GM12891 (cell line): ENCODE measurements around the gene DSP.

Source experiments
- DNase-seq: peaks from one replicate; pipeline ENCODE4 v3.0.0; 2011; ENCODE audit warnings: low spot score; ENCODE audit not compliant: insufficient read length
- FAIRE-seq: peaks from 2 replicates; lab custom pipeline; 2011; peaks lifted over from hg19 to GRCh38; lab: Jason Lieb, UNC
- PAX5 ChIP-seq: IDR thresholded peaks from 2 replicates; pipeline ENCODE4 v1.6.1; 2011; ENCODE audit warnings: low read length, moderate library complexity, mild to moderate bottlenecking; ENCODE audit not compliant: insufficient read depth, severe bottlenecking
- POLR2A ChIP-seq: IDR thresholded peaks from 2 replicates; pipeline ENCODE4 v1.6.1; 2011; ENCODE audit warnings: low read depth, low read length, control low read depth
- POLR2AphosphoS5 ChIP-seq: IDR thresholded peaks from 2 replicates; pipeline ENCODE4 v1.6.1; 2011; ENCODE audit warnings: low read depth, low read length, control low read depth
- POU2F2 ChIP-seq: IDR thresholded peaks from 2 replicates; pipeline ENCODE4 v1.6.1; 2011; ENCODE audit warnings: low read depth, mild to moderate bottlenecking, control low read depth, low read length, moderate library complexity
- SPI1 ChIP-seq: IDR thresholded peaks from 2 replicates; pipeline ENCODE4 v1.6.1; 2011; ENCODE audit warnings: low read depth, low read length, control low read depth
- TAF1 ChIP-seq: IDR thresholded peaks from 2 replicates; pipeline ENCODE4 v1.6.1; 2011; ENCODE audit warnings: low read depth, low read length, control low read depth

The DSP gene

DNA sequence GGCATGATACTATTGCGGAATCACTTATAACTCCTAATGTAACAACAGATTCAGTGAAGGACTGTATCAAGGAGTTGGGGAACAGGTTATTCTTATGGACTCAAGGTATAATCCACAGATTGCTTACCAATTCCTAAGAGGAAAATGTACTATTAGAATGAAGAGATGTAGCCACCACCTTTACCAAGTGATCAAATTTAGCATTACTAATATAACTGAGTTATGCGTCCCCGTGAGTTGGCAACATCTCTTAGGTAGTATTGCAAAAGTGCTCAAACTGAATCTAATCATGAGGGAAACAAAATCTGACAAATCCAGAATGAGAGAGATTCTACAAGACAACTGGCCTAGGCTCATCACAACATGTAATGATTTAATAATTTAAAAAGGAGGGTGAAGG is 47.8 kb downstream of the DSP start:
- no peak for TF ChIP-seq PAX5
- no peak for TF ChIP-seq POLR2A
- no peak for TF ChIP-seq POLR2AphosphoS5
- TF ChIP-seq TAF1, result no peak
- TF ChIP-seq POU2F2, result no peak
- no peak for TF ChIP-seq SPI1
- FAIRE-seq (no peak), DNase-seq (no peak)

DNA sequence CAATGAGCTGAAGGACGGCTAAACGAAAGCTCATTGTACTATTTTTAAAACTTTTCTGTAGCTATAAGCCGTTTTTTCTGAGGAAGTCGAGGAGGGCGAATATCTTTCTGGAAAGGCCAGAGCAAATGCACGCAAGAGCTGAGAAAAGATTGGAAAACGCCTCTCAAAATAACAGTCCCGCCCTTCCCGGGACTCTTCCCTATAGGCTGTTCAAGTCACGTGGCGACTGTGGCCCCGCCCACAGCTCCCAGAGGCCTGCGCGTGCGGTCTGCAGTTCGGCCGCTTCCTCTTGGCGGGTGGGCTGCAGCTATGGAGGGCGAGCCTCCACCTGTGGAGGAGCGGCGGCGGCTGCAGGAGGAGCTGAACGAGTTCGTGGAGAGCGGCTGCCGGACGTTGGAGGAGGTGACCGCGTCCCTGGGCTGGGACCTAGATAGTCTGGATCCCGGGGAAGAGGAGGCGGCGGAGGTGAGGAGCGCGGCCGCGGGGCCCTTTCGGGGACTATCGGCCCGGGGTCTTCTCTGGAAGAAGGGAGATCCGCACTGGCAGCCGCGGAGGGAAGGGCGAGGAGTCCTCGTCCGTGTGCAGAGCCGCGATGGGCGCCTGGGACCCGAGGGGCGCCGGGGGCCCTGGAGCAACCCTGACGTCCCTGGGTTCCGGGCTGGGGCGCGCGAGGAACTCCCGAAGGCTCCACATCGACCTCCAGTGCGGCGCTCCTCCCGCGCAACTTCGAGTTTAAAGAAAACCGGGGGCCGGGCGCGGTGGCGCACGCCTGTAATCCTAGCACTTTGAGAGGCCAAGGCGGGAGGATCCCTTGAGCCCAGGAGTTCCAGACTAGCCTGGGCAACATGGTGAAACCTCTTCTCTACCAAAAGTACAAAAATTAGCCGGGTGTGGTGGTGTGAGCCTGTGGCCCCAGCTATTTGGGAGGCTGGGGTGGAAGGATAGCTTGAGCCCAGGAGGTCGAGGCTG is 48.8 kb downstream of the DSP start, which contains the start of gene SNRNP48:
Gene SNRNP48 (plus strand): TSS at position 250 of the 969 bp plus-strand sequence. CDS start 60 bp downstream, at position 310.
- DNase-seq, result peak; percentile 82
- TF ChIP-seq POLR2A (peak; percentile 83), TAF1 (peak; percentile 69; the same call in 1 of the 2 replicates), SPI1 (peak; percentile 55), POU2F2 (no peak), POLR2AphosphoS5 (peak; percentile 70)
- FAIRE-seq, result peak; percentile 94

- DNase-seq (no peak), FAIRE-seq (no peak)
- no peak for TF ChIP-seq TAF1
- no peak for TF ChIP-seq SPI1
- no peak for TF ChIP-seq PAX5
- TF ChIP-seq POLR2A, result no peak
- TF ChIP-seq POLR2AphosphoS5, result no peak
- TF ChIP-seq POU2F2, result no peak
Observed at GRCh38 chr6:7590918-7591302, 49.4 kb downstream of the DSP start.

- DNase-seq (no peak), FAIRE-seq (peak; percentile 66)
- TF ChIP-seq PAX5 (no peak), POLR2AphosphoS5 (no peak), POU2F2 (no peak), TAF1 (no peak), POLR2A (no peak), SPI1 (no peak)
Observed at GRCh38 chr6:7591770-7592169, 50.3 kb downstream of the DSP start.

- DNase-seq, result no peak
- FAIRE-seq, result no peak
Observed at GRCh38 chr6:7593229-7593628, 51.8 kb downstream of the DSP start.

DNA sequence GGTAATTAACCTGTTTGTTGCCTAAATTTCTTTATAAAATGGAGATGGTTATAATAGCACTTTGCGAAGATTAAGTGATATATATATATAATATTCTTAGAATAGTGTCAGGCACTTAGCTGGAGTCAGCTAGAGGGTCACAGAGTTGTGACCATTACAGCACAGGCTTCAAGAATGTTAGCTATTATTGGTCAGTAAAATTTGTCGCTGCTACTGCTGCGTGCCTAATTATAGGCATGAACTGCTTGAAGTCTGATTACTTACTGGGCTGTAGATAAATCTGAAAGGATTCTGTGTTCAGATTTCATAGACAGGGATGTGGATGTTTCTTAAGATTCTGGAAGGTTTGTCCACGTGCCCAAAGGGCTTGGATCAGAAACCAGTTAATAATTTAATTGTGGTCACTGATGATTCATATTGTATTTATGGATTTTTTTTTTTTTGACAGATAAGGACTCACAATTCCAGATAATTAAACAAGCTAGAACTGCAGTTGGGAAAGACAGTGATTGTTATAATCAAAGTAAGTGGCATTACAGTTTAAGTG is 53.2 kb downstream of the DSP start:
- no peak for DNase-seq
- no peak for FAIRE-seq
- no peak for TF ChIP-seq SPI1
- TF ChIP-seq PAX5, result no peak
- TF ChIP-seq POU2F2, result no peak
- TF ChIP-seq TAF1, result no peak
- TF ChIP-seq POLR2AphosphoS5, result no peak
- TF ChIP-seq POLR2A, result no peak

More at GRCh38 chr6:7593229-7593628, 51.8 kb downstream of the DSP start:
- TF ChIP-seq SPI1 (no peak), POLR2AphosphoS5 (no peak), POLR2A (no peak), TAF1 (no peak), POU2F2 (no peak), PAX5 (no peak)

DNA sequence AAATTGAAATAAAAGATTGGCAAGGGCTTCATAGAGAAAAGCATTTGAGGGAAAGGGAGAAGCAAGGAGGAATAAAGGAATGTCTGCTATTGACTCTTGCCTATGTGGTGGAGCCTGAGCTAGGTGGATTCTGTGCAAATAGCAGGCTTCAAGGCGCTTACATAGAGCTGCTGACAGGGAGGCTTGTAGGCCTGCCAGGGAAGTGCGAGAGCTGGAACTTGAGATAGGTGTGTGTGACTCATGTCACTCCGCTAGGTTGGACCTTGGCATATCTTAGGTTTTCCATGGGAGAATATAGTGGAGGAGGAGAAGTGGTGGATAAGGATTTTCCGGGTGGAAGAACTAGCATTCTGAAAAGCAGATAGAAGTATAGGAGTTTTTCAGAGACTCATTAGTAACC is 62.5 kb downstream of the DSP start:
- FAIRE-seq, result no peak
- TF ChIP-seq SPI1 (no peak), POU2F2 (no peak), TAF1 (no peak), POLR2AphosphoS5 (no peak), POLR2A (no peak), PAX5 (no peak)
- DNase-seq, result no peak

DNA sequence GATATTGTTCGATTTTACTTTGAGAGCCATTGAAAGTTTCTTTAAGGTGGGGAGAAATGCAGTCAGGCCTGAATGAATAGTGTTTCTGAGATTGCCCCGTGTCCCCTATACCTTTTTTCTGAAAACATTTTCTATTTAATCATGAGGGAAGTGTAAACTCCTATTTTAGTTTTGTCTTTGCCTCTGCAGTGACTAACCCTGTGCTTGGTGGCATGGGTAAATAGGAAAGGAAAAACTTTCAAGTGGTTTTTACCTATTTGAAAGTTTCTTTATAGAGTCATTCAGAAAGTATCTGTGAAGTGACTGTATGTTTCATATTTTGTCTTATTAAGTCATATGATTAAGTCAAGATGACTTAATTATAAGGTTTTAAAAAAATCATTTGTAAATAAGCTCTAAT is 63.0 kb downstream of the DSP start:
- FAIRE-seq (no peak), DNase-seq (no peak)
- TF ChIP-seq SPI1, result no peak
- no peak for TF ChIP-seq PAX5
- no peak for TF ChIP-seq POU2F2
- no peak for TF ChIP-seq TAF1
- no peak for TF ChIP-seq POLR2A
- TF ChIP-seq POLR2AphosphoS5, result no peak

DNA sequence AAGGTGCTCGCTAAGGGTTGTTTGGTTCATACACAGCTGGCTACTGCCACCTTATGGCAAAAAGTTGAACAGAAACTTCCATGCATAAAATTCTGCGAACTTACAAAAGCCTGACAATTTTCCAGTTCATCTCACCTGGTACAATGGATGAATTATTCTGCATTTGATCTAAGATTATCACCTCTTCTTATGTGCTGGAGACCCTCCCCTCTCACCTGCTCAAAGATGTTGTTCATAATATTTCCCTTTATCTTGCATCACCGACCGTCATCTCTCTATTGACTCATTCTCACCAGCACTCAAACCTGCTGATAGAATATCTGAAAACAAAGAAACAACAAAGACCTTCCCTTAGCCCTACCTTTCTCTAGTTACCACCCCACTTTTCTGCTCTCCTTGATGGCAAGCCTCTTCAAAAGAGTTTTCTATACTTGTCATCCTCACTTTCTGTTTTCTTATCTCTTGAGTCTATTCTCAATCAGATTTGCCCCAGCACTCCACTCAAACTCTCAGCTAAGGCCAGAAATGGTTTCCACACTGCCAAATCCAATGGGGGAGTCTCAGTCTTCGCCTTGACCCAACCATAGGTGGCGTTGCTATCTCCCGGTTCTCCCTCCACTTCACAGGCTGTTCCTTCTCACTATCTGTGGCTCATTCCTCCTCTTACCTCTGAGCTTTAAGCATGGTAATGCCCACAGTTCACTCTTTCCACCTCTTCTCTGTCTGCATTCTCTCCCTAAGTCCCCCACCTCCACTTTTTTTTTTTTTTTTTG is 74.3 kb downstream of the DSP start:
- TF ChIP-seq SPI1 (no peak), POU2F2 (no peak), POLR2A (no peak), TAF1 (no peak)
- DNase-seq (peak; percentile 16), FAIRE-seq (peak; percentile 13)
